Spleen (tissue), 11 donors: ENCODE measurements around the gene PLEKHG3. TPM values are rescaled to one million over a fixed set of nuclear protein-coding genes. Genes with fewer than 3 reads are reported as not detected.

Experiments used
- DNase-seq: peaks from one replicate; pipeline ENCODE4 v3.0.0-alpha.2; 2020
- H3K27ac ChIP-seq, 8 donors: fragments of 200-600 bp; sonication (generic) in 7 of 8; 1 replicate in 4 of 8; 2 replicates in 4 of 8; pipeline versions ENCODE4 v1.5.0 to v1.8.0; 2016 to 2021; ENCODE audit warnings: inconsistent platforms in 4 of 8, mild to moderate bottlenecking in 4 of 8, moderate library complexity in 1 of 8
- H3K27me3 ChIP-seq, 7 donors: fragments of 200-600 bp; sonication (generic) in 6 of 7; replicated peaks in 1 of 7; 1 replicate in 4 of 7; 2 replicates in 3 of 7; pipeline versions ENCODE4 v1.5.0 to v1.8.0; 2016 to 2021; ENCODE audit warnings: inconsistent platforms in 3 of 7, mild to moderate bottlenecking in 1 of 7
- H3K36me3 ChIP-seq, 6 donors: fragments of 200-600 bp; sonication (generic) in 5 of 6; 1 replicate in 4 of 6; 2 replicates in 2 of 6; pipeline versions ENCODE4 v1.5.0 to v1.8.0; 2016 to 2021; ENCODE audit warnings: inconsistent platforms in 2 of 6
- H3K4me1 ChIP-seq, 6 donors: fragments of 200-600 bp; sonication (generic) in 5 of 6; 1 replicate in 3 of 6; 2 replicates in 3 of 6; pipeline versions ENCODE4 v1.5.0 to v1.8.0; 2016 to 2021; ENCODE audit warnings: inconsistent platforms in 3 of 6
- H3K4me3 ChIP-seq, 8 donors: fragments of 200-600 bp; sonication (generic) in 7 of 8; 1 replicate in 4 of 8; 2 replicates in 4 of 8; pipeline versions ENCODE4 v1.5.0 to v1.8.0; 2016 to 2021; ENCODE audit warnings: inconsistent platforms in 4 of 8, mild to moderate bottlenecking in 4 of 8, moderate library complexity in 2 of 8
- H3K9me3 ChIP-seq, 8 donors: fragments of 200-600 bp; sonication (generic) in 7 of 8; 1 replicate in 4 of 8; 2 replicates in 4 of 8; pipeline versions ENCODE4 v1.5.0 to v1.8.0; 2016 to 2021; ENCODE audit warnings: inconsistent platforms in 4 of 8
- CTCF ChIP-seq, 11 experiments: fragments of 200-600 bp in 7 of 11; fragments of 450-650 bp in 4 of 11; sonication (generic) in 4 of 11; IDR thresholded peaks in 8 of 11; conservative IDR thresholded peaks in 3 of 11; 1 replicate in 7 of 11; 2 replicates in 4 of 11; pipeline versions ENCODE4 v1.4.0 to v1.8.0; 2016 to 2021; ENCODE audit warnings: antibody characterized with exemption in 11 of 11, inconsistent platforms in 4 of 11, mild to moderate bottlenecking in 1 of 11
- POLR2A ChIP-seq, 3 donors: fragments of 450-650 bp; IDR thresholded peaks; one replicate each; pipeline ENCODE4 v1.5.1; 2017; ENCODE audit warnings: antibody characterized with exemption in 3 of 3, mild to moderate bottlenecking in 1 of 3
- POLR2AphosphoS5 ChIP-seq, 3 donors: sonication (generic); formaldehyde crosslinking; IDR thresholded peaks; one replicate each; pipeline ENCODE4 v1.5.1; 2017; ENCODE audit warnings: antibody characterized with exemption in 3 of 3
- WGBS, 5 donors: extraction: QIAGEN DNeasy Blood & Tissue Kit in 3 of 5; methylation state at CpG; one replicate each; pipeline versions ENCODE4 v1.1.5 to v1.1.7; 2013 to 2018; 5-methylcytosine and 5-hydroxymethylcytosine counted together
- intact Hi-C: fragments of 100-400 bp; cut with DNase I; formaldehyde crosslinking; loops from one replicate; pipeline ENCODE4 v1.15.0; 2023; ENCODE audit warnings: low total_unique reads
- polyA plus RNA-seq, 3 donors: library from polyadenylated mRNA; stranded (reverse); fragments of 200-250 nt; gene quantifications; one replicate each; pipeline ENCODE4 v1.2.1, GENCODE V29; 2013
- total RNA-seq, 7 donors: library from RNA; depleted of rRNA in 3 of 7; stranded (reverse); fragments of >200 nt in 3 of 7; fragmentation: NEBNext Ultra II Directional in 4 of 7; extraction: Animal tissue kit (Norgen Biotek cat#: 25700) in 4 of 7; gene quantifications; one replicate each; pipeline versions ENCODE4 v1.1.0 to v1.2.1, GENCODE V29; 2016 to 2021
- donor health status: healthy with polysubstance abuse.
- donor health status: DM: no; HTN: no; CAD: no; lungs with moderate emphysema.
- donor health status: DM: no; HTN: no; CAD: no.
- donor health status: Bipolar disorder and iron deficiency.
- donor health status: healthy.
- donor health status: DM: no; HTN: no; CAD: no.
- donor health status: DM: yes; HTN: yes; CAD: no.

The PLEKHG3 gene
- total and polyA plus RNA-seq, 10 donors: 4.5 to 77.7 (median 45.4) TPM

- WGBS, 5 donors: 90 to 96% (median 95%) methylated on average over 14 to 15 of the region's 15 CpGs
- Histone ChIP-seq H3K9me3 (no peaks in the 10 kb centered on the region), H3K4me1 (peaks cover 7 to 60% (median 22%) of the 10 kb centered on the region in 6 donors), H3K27me3 (no peaks in the 10 kb centered on the region), H3K36me3 (peaks cover 0 to 83% (median 38%) of the 10 kb centered on the region in 6 donors), H3K27ac (no peak overlapping the region), H3K4me3 (no peak overlapping the region)
- TF ChIP-seq POLR2AphosphoS5 (IDR thresholded peaks at IDR 0.05) (no peak), CTCF (IDR thresholded peaks at IDR 0.05 in 8 of 11, conservative IDR thresholded peaks at IDR 0.05 in 3 of 11) (no peak), POLR2A (IDR thresholded peaks at IDR 0.05) (no peak)
- intact Hi-C loops: no loop called here
- peak; percentile 56 for DNase-seq
Measured at GRCh38 chr14:64731141-64731581, 26.9 kb downstream of the PLEKHG3 start.

GRCh38 chr14:64732066-64732465, 27.8 kb downstream of the PLEKHG3 start:
- TF ChIP-seq POLR2A (IDR thresholded peaks at IDR 0.05): no peak
- TF ChIP-seq POLR2AphosphoS5 (IDR thresholded peaks at IDR 0.05): no peak
- no peak for TF ChIP-seq CTCF (IDR thresholded peaks at IDR 0.05 in 8 of 11, conservative IDR thresholded peaks at IDR 0.05 in 3 of 11)
- no peak overlapping the region for H3K27ac ChIP-seq
- 80 to 93% (median 90%) methylated on average over 3 to 4 of the region's 4 CpGs for WGBS, 5 donors
- H3K27me3 ChIP-seq: no peaks in the 10 kb centered on the region
- DNase-seq: peak; percentile 65
- peaks cover 0 to 92% (median 42%) of the 10 kb centered on the region in 6 donors for H3K36me3 ChIP-seq
- H3K9me3 ChIP-seq: no peaks in the 10 kb centered on the region
- H3K4me1 ChIP-seq: peaks cover 7 to 51% (median 17%) of the 10 kb centered on the region in 6 donors
- H3K4me3 ChIP-seq: no peak overlapping the region
- intact Hi-C loops: no loop called here

GRCh38 chr14:64732536-64733120, 28.4 kb downstream of the PLEKHG3 start:
- Histone ChIP-seq H3K4me3 (no peak overlapping the region), H3K9me3 (no peaks in the 10 kb centered on the region), H3K36me3 (peaks cover 0 to 92% (median 44%) of the 10 kb centered on the region in 6 donors), H3K27me3 (no peaks in the 10 kb centered on the region), H3K27ac (no peak overlapping the region), H3K4me1 (peaks cover 7 to 47% (median 16%) of the 10 kb centered on the region in 6 donors)
- TF ChIP-seq POLR2A (IDR thresholded peaks at IDR 0.05): no peak
- no peak for TF ChIP-seq POLR2AphosphoS5 (IDR thresholded peaks at IDR 0.05)
- no peak for TF ChIP-seq CTCF (IDR thresholded peaks at IDR 0.05 in 8 of 11, conservative IDR thresholded peaks at IDR 0.05 in 3 of 11)
- DNase-seq: peak; percentile 72
- WGBS, 5 donors: 91 to 96% (median 94%) methylated on average over 9 to 14 of the region's 14 CpGs
- intact Hi-C loops: no loop called here

DNA sequence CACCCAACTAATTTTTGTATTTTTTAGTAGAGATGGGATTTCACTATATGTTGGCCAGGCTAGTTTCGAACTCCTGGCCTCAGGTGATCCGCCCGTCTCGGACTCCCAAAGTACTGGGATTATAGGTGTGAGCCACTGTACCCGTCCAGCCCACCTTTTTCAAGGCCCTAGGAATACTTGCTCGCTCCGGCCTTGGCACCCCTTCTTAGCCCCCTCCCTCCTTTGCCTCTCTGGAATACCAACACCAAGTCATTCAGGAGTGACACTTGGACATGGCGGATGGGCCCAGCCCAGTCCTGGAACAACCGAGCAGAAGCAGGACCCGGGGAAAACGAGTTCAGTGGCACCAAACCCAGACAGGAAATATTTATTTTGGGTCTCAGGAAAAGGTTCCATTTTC, 29.1 kb downstream of the PLEKHG3 start:
- Histone ChIP-seq H3K27me3 (no peaks in the 10 kb centered on the region), H3K36me3 (peaks cover 0 to 92% (median 40%) of the 10 kb centered on the region in 6 donors), H3K27ac (peak overlapping the region in 2 of 8 donors; percentile 36 to 51), H3K4me1 (peaks cover 7 to 40% (median 13%) of the 10 kb centered on the region in 6 donors), H3K9me3 (no peaks in the 10 kb centered on the region), H3K4me3 (no peak overlapping the region)
- 85 to 89% (median 88%) methylated on average over 11 of the region's 11 CpGs for WGBS, 5 donors
- DNase-seq: peak; percentile 34
- TF ChIP-seq CTCF (IDR thresholded peaks at IDR 0.05 in 8 of 11, conservative IDR thresholded peaks at IDR 0.05 in 3 of 11) (no peak), POLR2AphosphoS5 (IDR thresholded peaks at IDR 0.05) (no peak), POLR2A (IDR thresholded peaks at IDR 0.05) (no peak)
- intact Hi-C loops: no loop called here
